Midbrain (tissue), 1 donor: ENCODE data around the gene ZNF92.
"Not testable (repeated sequence)": the region's sequence is repeated elsewhere in the genome, so short reads cannot be mapped to it uniquely, and the experiment has no call there.

ENCODE experiments used
- DNase-seq: peaks from one replicate; lab custom pipeline; 2025; lab: John Stamatoyannopoulos, UW

Gene ZNF92

GRCh38 chr7:65373608-65374351 lies at the start of gene ZNF92:
ZNF92 (plus strand) TSS chr7:65373855; CDS start chr7:65373998, 143 bp downstream.
- DNase-seq, result peak; percentile 98

- no peak for DNase-seq
These were observed 47.7 kb upstream of the ZNF92 start for GRCh38 chr7:65325793-65326432.

GRCh38 chr7:65338346-65338745 lies 35.3 kb upstream of the ZNF92 start:
- no peak for DNase-seq

- no peak for DNase-seq
These were observed 34.4 kb upstream of the ZNF92 start for GRCh38 chr7:65339257-65339656.

GRCh38 chr7:65342723-65343629 lies 30.7 kb upstream of the ZNF92 start:
- no peak for DNase-seq

GRCh38 chr7:65344541-65344940 lies 29.1 kb upstream of the ZNF92 start:
- DNase-seq, result not testable (repeated sequence)

- DNase-seq, result no peak
These were observed 19.4 kb upstream of the ZNF92 start for GRCh38 chr7:65354263-65354662.

- no peak for DNase-seq
These were observed 3.8 kb upstream of the ZNF92 start for GRCh38 chr7:65369843-65370242.

- DNase-seq, result peak; percentile 44
These were observed 2.2 kb upstream of the ZNF92 start for GRCh38 chr7:65371468-65371867.

- no peak for DNase-seq
These were observed 5.7 kb downstream of the ZNF92 start for GRCh38 chr7:65379318-65379717.

GRCh38 chr7:65381742-65382141 lies 8.1 kb downstream of the ZNF92 start:
- no peak for DNase-seq

- DNase-seq, result no peak
These were observed 8.8 kb downstream of the ZNF92 start for GRCh38 chr7:65382452-65382851.

GRCh38 chr7:65387891-65388290 lies 14.2 kb downstream of the ZNF92 start:
- no peak for DNase-seq

- no peak for DNase-seq
These were observed 16.9 kb downstream of the ZNF92 start for GRCh38 chr7:65390588-65390987.

- DNase-seq, result no peak
These were observed 24.1 kb downstream of the ZNF92 start for GRCh38 chr7:65397730-65398142.

- not testable (repeated sequence) for DNase-seq
These were observed 25.0 kb downstream of the ZNF92 start for GRCh38 chr7:65398671-65399070.

- not testable (repeated sequence) for DNase-seq
These were observed 25.4 kb downstream of the ZNF92 start for GRCh38 chr7:65399101-65399500.

GRCh38 chr7:65404020-65404419 lies 30.4 kb downstream of the ZNF92 start:
- DNase-seq, result no peak

GRCh38 chr7:65406706-65407105 lies 33.1 kb downstream of the ZNF92 start:
- not testable (repeated sequence) for DNase-seq

- no peak for DNase-seq
These were observed 35.7 kb downstream of the ZNF92 start for GRCh38 chr7:65409363-65409762.

- no peak for DNase-seq
These were observed 37.6 kb downstream of the ZNF92 start for GRCh38 chr7:65411249-65411648.

GRCh38 chr7:65422670-65423069 lies 49.0 kb downstream of the ZNF92 start:
- no peak for DNase-seq
